ENCODE data around the gene WDR72.

DNA sequence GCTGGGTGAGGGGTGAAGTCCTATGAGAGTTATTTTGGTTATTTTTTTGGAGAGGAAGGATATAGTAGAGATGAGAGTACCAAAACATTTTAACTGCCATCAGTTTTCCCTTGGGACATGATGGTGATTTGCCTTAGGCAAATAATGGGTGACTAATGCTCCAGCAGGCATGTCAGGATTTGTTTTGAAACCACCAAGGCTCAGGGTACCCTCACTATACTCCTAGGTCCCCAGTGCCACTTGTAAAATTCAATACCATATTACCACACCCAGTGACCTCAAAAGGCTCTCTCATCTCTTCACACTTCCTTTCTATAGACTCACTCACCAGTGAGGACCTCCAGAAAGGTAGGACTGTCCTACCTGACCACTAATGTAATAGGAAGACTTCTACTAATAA, 83.6 kb downstream of the WDR72 start:
- TF ChIP-seq POLR2A (IDR thresholded peaks at IDR 0.05; ENCODE audit: low read length) (no peak), GATA1 (IDR thresholded peaks at IDR 0.05; ENCODE audit: low read depth, low read length) (no peak)

Measured in erythroblast (primary cell).